Measurements from ENCODE around the gene GJD3.
A peak's percentile ranks its signal among the peaks of the same experiment; 100 is the strongest.

GJD3 gene

DNA sequence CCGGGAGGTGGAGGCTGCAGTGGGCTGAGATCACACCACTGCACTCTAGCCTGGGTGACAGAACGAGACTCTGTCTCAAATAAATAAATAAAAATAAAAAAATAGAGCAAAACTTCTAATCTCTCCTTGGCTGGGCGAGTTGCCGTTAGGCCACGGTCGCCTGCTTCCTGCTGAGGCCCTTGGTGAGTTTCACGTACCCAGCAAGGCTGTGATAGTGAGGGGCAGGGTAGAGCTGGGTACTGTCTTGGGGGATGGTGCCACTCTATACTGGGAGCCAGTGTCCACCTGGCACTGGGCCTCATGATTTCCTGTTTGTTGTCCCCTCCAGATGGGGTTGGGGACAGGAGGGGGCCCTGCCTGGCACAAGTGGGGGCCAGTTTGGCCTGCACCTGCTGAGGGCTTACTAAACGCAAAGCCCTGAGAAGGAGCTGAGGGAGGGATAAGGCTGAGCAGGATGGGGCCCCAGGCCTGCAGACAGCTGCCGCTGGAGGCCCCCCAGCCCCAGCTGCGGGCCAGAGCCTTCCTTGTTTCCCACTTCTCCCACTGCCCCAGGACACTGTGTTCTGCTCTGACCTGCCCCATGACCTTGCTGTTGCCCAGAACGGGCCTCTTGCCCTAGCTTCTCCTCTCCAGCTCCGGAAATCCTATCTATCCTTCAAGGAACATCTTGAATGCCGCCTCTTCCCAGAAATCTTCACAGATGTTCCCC lies 25.4 kb downstream of the GJD3 start:
- DNase-seq: no peak

GRCh38 chr17:40338058-40338457 lies 26.5 kb downstream of the GJD3 start:
- no peak for DNase-seq

- no peak for DNase-seq
Observed at GRCh38 chr17:40337351-40337750, 27.2 kb downstream of the GJD3 start.

GRCh38 chr17:40335620-40336019 lies 28.9 kb downstream of the GJD3 start:
- DNase-seq: no peak

DNA sequence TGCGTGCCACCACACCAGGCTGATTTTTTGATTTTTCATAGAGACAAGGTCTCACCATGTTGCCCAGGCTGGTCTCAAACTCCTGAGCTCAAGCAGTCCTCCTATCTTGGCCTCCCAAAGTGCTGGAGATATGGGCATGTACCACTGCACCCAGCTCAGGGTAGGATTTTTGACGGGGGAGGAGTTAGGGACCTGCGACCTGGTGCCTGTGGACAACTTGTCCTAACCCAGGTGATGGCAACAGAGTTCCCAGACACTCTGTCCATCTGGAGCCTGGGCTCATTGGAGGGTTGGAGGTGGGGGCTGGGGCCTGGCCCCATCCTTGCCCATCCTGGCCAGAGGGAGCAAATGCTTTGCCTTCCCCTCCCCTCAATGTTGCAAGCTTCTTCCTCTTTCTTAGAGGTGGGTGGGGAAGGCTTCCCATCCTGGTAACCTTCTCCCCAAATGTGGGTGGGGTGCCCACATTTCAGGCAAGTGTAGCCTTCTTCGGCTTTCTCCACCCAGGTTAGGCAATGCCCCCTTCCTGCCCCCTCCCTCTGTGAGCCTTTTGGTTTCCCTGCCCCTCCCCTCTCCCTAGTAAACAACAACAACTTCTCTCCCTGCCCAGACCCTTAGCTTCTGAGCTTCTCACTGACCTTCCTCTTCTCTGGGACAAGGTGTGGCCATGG lies 30.6 kb downstream of the GJD3 start:
- no peak for DNase-seq

DNA sequence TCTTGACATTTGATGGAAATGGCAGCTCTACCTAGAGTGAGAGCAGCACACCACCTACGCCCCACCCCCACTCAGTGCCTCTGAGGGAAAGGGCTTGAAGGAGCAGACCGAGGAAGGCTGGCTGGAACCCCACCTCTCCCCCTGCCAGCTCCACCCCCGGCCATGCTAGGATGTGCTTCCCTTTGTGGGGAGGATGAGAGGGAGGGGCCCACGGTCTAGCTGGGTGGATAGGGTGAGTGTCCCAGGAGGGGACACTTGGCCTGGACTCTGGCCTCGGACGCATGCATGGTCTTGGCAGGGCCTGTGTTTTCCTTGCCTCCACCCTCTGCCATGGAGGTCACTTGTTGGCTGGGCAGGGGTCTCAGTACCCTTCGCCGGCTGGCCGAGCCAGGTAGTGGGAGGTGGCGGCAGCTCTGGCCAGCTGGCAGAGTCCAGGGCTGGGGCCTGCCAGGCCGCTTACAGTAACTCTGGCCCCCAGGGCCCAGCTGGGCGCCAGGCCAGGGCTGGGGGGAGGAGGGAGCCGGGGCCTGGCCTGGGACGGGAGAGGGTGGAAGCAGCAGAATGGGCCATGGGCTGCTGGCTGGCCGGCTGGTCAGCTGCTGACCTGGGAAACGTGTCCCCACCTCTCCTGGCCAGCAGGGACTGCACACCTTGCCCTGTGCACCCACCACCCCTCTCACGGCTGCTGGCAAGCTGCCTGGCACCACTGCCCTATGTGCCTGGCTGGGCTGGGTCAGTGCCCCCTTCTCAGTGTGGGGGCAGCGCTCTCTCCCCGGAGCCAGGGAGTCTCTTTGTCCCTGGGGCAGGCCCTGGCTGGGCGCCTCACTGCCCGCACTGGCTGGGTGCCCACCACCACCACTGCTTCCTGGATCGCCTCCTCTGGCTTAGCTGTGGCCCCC lies 32.5 kb downstream of the GJD3 start:
- DNase-seq: peak; percentile 95

DNA sequence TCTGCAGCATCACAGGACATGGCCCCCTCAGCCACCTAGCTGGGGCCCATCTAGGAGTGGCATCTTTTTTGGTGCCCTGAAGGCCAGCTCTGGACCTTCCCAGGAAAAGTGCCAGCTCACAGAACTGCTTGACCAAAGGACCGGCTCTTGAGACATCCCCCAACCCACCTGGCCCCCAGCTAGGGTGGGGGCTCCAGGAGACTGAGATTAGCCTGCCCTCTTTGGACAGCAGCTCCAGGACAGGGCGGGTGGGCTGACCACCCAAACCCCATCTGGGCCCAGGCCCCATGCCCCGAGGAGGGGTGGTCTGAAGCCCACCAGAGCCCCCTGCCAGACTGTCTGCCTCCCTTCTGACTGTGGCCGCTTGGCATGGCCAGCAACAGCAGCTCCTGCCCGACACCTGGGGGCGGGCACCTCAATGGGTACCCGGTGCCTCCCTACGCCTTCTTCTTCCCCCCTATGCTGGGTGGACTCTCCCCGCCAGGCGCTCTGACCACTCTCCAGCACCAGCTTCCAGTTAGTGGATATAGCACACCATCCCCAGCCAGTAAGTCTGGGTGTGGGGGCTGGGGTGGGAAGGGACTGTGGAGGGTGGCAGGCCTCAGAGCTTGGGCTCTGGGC lies 33.6 kb downstream of the GJD3 start:
- DNase-seq: no peak

GRCh38 chr17:40329839-40330794 lies 34.4 kb downstream of the GJD3 start:
- DNase-seq: no peak

GRCh38 chr17:40328386-40328766 lies 36.2 kb downstream of the GJD3 start:
- DNase-seq: no peak

DNA sequence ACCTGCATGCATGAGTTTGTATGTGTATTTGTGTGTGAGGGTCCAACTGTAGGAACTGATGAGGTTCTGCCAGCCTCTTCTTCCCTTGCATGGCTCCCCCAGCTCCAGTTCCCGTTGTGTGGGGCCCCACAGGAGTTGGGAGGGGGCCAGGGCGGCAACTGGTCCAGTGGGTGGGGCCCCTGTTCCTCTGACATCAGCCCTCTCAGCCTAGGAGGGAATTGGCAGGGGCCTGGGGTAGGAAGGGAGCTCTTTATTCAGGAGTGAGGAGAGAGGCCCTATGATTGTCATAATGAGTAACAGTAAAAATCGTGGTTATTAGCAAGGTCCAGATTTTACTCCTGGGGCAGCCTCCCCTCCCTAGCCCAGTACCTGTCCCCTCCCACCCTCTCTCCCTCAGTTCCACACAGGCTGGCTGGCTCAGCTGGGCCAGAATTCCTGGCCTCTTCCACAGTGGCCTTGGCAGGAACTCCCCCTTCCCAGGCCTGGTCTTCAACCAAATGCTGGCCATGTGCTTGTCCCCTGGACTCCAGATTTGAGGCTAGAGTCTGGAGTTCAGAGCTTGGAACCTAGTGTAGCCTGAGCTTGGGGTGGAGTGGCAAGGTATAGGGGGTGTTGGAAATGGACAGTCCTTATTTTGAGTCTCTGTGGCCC lies 36.7 kb downstream of the GJD3 start:
- no peak for DNase-seq

DNA sequence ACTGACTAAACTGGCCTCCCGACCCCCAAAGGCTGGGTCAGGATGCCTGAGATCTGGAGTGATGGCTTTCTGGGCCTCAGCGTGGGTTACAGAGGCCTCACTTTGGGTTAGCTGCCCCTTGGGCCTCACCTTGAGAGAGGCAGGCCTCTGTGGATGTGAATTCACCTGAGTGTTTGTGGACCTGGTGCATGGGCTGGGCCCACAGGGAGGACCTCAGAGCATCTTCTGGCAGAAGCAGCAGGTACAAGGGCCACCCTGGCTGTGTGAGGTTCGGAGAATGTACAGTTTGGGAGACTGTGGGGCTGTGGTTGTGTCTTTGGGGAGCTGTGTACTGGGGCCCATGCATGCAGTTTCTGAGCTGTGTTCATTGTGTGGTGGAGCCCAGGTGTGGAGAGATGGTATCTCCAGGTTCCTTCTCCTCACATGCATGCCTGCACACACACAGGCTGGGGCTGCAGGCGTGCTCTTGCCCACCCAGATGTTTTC lies 37.2 kb downstream of the GJD3 start:
- DNase-seq: no peak

GRCh38 chr17:40326832-40327199 lies 37.7 kb downstream of the GJD3 start:
- DNase-seq: no peak

- DNase-seq: no peak
Observed at GRCh38 chr17:40326014-40326831, 38.3 kb downstream of the GJD3 start.

- no peak for DNase-seq
Observed at GRCh38 chr17:40325156-40326013, 39.2 kb downstream of the GJD3 start.

DNA sequence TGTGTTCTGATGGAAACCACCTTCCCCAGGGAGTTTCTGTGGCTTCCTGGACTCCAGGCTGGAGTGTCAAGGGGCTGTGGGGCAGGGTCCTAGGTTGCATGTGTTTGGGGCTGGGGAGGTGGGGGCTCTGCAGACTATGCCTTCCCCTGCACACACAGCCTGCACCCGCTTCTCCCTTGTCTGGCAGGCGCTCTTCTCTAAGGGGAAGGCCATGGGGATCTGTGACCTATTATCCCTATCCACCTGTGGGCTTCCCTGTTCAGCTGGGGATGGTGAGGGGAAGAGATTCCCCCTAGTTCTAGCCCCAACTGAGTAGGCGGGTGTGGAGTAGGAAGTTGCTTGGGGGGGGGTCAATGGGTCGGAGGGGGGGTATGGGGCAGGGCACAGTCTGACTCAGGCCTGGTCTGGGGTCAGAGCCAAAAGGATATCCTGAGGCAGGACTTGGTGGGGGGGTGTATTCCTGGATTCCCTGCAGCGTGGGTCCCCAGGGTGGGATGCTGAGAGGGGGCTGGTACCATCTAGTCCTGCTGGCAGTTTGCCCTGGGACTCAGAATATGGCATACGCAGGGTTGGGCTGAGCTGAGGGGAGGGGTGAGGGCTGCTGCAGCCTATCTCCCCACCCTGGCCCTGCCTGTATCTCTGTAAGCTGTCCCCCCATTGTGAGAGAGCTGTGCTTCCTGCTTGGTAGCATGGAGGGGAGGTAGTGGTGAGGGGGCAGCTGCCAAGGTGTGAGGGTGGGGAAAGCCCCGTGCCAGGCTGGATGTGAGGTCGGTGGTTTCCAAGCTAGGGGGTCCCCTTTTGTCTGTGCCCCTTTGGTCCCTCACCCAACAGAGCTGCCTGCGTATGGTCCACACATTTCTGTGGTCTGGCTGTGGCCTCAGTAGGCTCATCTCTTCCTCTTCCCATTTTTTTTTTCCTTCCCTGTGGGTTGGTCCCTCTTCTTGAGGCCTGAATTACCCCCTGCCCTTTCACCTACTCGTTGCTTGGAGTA lies 40.9 kb downstream of the GJD3 start:
- DNase-seq: peak; percentile 64

GRCh38 chr17:40322358-40323315 lies 41.9 kb downstream of the GJD3 start:
- peak; percentile 75 for DNase-seq

GRCh38 chr17:40321961-40322357 lies 42.6 kb downstream of the GJD3 start:
- DNase-seq: peak; percentile 63

Data from right forelimb (tissue), 1 donor.